ENCODE data around the gene HNRNPU.

The HNRNPU gene

GRCh38 chr1:244864253-244865027 lies at the start of gene HNRNPU:
Gene HNRNPU (minus strand): TSS chr1:244864543. CDS start chr1:244864307, 236 bp downstream.
- DNase-seq (ENCODE audit: low read depth): peak; percentile 99
- TF ChIP-seq CTCF (IDR thresholded peaks at IDR 0.05; ENCODE audit: insufficient read depth, low read depth, low read length, missing control alignments): peak; percentile 32
- H3K4me3 ChIP-seq (ENCODE audit: low read depth, low read length): peak within 1 kb of the TSS; percentile 68

- H3K4me3 ChIP-seq (ENCODE audit: low read depth, low read length): no peak overlapping the region
- no peak for DNase-seq (ENCODE audit: low read depth)
- TF ChIP-seq CTCF (IDR thresholded peaks at IDR 0.05; ENCODE audit: insufficient read depth, low read depth, low read length, missing control alignments): no peak
These were observed 49.5 kb upstream of the HNRNPU start for GRCh38 chr1:244913806-244914205.

- no peak for DNase-seq (ENCODE audit: low read depth)
- H3K4me3 ChIP-seq (ENCODE audit: low read depth, low read length): no peak overlapping the region
- no peak for TF ChIP-seq CTCF (IDR thresholded peaks at IDR 0.05; ENCODE audit: insufficient read depth, low read depth, low read length, missing control alignments)
These were observed 39.8 kb upstream of the HNRNPU start for GRCh38 chr1:244904119-244904518.

GRCh38 chr1:244901400-244902015 lies 37.2 kb upstream of the HNRNPU start:
- no peak overlapping the region for H3K4me3 ChIP-seq (ENCODE audit: low read depth, low read length)
- no peak for TF ChIP-seq CTCF (IDR thresholded peaks at IDR 0.05; ENCODE audit: insufficient read depth, low read depth, low read length, missing control alignments)
- no peak for DNase-seq (ENCODE audit: low read depth)

- no peak for TF ChIP-seq CTCF (IDR thresholded peaks at IDR 0.05; ENCODE audit: insufficient read depth, low read depth, low read length, missing control alignments)
- H3K4me3 ChIP-seq (ENCODE audit: low read depth, low read length): no peak overlapping the region
- DNase-seq (ENCODE audit: low read depth): no peak
These were observed 33.3 kb upstream of the HNRNPU start for GRCh38 chr1:244897476-244898254.

GRCh38 chr1:244896550-244896949 lies 32.2 kb upstream of the HNRNPU start:
- DNase-seq (ENCODE audit: low read depth): no peak
- TF ChIP-seq CTCF (IDR thresholded peaks at IDR 0.05; ENCODE audit: insufficient read depth, low read depth, low read length, missing control alignments): no peak
- H3K4me3 ChIP-seq (ENCODE audit: low read depth, low read length): no peak overlapping the region

All from GM12865 (cell line).